ENCODE measurements around the gene KLHDC2.
"Not testable (repeated sequence)": the region's sequence is repeated elsewhere in the genome, so short reads cannot be mapped to it uniquely, and the experiment has no call there.

KLHDC2 gene, protein sequence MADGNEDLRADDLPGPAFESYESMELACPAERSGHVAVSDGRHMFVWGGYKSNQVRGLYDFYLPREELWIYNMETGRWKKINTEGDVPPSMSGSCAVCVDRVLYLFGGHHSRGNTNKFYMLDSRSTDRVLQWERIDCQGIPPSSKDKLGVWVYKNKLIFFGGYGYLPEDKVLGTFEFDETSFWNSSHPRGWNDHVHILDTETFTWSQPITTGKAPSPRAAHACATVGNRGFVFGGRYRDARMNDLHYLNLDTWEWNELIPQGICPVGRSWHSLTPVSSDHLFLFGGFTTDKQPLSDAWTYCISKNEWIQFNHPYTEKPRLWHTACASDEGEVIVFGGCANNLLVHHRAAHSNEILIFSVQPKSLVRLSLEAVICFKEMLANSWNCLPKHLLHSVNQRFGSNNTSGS

DNA sequence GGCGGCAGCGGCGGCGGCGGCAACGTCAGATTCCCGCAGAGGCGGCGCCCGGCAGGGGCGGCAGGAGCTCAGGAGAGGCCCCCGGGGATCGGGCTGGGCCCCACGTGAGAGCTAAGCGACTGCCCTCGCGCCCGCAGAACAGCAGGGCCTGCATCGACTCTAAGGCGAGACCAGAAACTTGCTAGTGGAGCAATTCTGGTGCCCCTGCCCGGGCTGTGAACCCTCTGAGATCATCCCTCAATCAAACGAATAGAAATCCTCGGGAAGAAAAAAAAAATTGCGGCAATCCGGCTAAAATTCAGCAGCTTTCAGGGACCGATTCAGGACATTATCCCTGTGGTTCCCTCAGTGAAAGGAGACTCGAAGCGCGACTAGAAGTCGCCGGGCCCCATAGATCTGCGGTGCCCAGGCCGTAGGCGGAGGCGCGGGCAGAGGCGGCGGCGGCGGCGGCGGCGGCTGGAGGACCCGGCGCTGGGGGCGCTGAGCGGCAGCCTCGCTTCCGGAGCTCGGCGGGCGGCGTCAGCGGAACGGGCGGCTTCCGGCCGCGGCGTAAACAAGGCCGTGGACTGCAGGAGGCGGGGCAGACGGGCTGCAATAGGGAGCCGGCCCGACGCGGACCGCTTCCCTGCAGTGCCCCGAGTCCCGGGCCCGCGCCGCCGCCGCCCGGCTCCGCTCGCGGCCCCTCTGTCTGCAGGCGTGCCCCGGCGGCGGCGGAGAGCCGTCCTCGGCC, at the start of gene KLHDC2:
Gene KLHDC2, plus strand, starts transcription at position 583 of the 730 bp plus-strand sequence. CDS start 316 bp downstream, outside the sequence.
- DNase-seq = peak; percentile 88

DNA sequence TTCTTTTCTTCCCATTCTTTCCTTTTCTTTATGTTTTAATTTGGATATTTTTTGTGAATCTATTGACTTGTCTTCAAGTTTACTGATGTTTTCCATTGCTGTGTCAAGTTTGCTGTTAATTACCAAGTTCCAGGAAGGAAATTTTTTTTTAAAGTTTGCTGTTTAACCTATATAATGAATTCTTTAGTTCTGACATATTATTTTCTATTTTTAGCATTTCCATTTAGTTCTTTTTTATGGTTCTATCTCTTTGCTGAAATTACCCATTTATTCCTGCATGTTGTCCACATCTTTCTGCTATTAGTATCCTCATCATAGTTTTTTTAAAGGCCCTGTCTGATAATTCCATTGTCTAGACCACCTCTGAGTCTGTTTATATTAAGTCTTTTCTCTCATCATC, 47.2 kb upstream of the KLHDC2 start:
- DNase-seq = no peak

DNA sequence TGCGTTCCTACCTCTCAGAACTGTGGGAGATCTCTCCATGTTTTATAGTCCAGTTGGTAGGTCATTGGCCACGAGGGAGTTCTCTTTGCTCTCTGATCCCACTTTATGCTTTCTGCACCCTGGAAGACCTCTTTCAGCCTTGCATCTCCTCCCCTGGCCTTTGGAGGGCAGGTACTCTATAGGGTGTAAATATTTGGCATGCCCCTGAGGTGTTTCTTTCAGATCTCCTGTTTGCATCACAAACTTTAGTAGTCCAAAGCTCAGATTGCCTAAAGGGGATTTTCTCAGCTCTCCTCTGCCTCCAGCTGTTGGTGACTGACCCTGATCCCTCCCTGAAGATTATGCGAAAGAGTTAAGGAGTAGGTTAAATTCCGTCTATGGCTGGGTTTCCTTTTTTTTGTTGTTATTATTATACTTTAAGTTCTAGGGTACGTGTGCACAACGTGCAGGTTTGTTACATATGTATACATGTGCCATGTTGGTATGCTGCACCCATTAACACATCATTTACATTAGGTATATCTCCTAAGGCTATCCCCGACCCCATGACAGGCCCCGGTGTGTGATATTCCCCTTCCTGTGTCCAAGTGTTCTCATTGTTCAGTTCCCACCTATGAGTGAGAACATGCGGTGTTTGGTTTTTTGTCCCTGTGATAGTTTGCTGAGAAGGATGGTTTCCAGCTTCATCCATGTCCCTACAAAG, 46.1 kb upstream of the KLHDC2 start:
- not testable (repeated sequence) for DNase-seq

DNA sequence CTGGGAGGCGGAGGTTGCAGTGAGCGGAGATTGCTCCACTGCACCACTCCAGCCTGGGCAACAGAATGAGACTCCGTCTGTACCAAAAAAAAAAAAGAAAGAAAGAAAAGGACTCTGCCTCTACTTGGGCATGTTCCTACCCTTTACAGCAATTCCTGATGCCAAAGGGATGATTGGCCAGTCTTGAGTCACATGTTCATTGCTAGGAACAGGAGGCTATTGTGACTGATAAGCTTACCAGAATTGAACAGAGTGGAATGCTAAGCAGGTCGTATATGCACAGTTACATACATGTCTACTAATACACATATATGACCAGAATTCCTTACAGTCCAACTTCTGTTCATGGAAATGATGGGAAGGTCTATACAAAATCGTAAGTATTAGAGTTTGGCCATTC, 40.8 kb upstream of the KLHDC2 start:
- DNase-seq = no peak

DNA sequence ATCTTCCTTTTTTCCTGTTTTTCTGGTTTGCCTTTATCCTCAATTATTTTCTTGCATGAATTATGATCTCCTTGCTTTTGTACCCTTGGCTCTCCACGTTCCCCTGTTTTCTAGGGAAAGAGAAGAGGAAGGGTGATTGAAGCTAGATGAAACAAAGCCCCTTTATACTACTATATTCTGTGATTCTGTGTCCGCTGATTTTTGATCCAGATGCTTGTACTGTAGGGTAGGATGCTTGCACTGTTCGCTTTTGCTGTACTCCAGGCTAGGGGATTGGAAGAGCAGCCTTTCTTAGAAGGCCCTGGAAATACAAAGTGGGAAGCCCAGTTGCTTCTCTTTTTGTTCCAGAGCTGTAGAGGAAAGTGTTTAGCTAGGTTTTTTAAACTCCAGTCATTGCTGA, 35.1 kb upstream of the KLHDC2 start:
- no peak for DNase-seq

DNA sequence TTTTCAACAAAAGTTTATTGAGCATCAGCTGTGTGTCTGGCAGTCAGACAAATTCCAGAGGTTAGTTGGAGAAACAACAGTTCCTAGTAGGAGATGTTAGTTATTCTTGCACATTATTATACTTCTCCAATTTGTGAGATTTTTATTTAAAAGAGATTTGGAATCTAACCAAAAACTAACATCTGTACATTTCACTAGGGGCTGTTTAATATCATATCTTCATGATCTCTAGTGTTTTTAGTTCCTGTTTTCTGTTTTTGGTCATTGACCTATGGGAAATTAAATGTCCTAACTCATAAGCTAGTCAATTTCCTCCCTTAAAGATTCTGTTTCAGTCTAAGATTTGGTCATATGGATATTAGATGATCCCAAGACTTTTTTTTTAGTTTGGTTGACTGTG, 34.1 kb upstream of the KLHDC2 start:
- DNase-seq = no peak

DNA sequence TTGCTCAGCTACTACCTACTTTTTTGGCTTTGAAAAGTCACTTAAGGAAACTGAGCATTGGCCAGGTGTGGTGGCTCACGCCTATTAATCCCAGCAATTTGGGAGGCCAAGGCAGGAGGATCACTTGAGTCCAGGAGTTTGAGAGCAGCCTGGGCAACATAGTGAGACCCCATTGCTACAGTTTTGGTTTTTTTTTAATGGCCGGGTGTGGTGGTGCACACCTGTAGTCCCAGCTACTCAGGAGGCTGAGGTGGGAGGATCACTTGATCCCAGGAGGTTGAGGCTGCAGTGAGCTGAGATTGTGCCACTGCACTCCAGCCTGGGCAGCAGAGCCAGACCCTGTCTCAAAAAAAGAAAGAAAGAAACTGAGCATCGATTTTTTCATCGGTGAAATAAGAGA, 32.3 kb upstream of the KLHDC2 start:
- DNase-seq = not testable (repeated sequence)

DNA sequence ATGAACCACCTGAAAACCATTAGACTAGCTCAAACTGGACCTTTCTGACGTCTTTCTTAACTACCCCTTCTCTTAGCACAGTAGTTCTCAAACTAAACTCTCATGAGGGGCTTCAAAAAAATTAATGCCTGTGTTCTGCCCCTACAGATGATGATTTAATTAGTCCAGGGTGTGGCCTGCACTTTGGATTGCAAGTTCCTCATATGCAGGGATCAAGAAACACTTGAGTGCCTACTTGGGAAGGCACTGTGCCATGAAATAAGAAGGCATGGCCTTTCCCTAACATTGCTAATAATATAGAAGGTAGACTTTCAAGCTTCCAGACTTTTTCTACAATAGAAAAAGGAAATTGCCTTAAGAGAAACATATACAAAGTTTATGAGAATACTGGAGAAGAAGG, 22.8 kb upstream of the KLHDC2 start:
- DNase-seq = no peak

DNA sequence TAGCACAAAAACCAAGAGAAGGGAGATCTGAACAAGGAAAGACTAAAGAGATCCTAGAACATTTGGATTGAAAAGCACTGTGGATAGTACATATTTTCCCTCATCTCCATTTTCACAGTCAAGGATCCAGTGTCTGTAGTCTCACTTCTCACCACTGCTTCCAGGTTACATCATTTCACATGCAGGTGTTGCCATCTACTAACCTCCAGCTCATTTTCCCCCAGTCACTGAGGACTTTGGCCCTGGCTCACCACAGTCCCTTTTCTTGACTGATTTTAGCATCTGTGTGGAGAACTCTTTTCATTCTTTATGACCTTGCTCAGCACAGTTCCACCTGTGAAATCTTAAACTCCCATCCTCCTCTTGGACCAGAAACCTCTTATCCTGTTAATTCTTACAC, 21.5 kb upstream of the KLHDC2 start:
- not testable (repeated sequence) for DNase-seq

DNA sequence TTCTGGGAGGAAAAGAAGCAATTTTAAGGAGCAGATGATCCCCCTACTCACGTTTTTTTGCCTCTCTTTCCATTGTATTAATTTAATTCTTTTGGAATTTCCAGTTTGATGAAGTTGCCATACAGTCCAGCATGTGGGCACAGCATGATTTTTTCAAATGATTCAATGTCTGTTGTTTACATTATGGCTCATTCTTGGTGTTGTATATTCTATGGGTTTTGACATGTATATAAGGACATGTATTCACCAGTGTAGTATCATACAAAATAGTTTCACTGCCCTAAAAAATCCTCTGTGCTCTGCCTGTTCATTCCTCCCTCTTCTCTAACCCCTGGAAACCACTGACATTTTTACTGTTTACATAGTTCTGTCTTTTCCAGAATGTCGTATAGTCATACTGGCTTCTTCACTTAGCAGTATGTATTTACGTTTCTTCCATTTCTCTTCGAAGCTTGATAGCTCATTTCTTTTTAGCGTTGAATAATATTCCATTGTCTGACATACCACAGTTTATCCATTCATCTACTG, 13.3 kb upstream of the KLHDC2 start:
- no peak for DNase-seq

DNA sequence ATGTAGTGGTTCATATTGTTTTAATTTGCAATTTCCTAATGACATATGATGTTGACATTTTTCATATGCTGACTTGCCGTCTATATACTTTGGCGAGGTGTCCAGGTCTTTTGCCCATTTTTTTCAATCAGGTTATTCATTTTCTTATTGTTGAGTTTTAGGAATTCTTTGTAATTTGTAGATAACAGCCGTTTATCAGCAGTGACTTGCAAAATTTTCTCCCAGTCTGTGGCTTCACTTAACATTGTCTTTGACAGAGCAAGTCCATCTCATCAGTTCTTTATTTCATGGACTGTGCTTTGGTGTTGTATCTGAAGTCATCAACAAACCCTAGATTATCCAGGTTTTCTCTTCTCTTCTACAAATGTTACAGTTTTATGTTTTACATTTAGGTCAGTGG, 12.6 kb upstream of the KLHDC2 start:
- DNase-seq = no peak

DNA sequence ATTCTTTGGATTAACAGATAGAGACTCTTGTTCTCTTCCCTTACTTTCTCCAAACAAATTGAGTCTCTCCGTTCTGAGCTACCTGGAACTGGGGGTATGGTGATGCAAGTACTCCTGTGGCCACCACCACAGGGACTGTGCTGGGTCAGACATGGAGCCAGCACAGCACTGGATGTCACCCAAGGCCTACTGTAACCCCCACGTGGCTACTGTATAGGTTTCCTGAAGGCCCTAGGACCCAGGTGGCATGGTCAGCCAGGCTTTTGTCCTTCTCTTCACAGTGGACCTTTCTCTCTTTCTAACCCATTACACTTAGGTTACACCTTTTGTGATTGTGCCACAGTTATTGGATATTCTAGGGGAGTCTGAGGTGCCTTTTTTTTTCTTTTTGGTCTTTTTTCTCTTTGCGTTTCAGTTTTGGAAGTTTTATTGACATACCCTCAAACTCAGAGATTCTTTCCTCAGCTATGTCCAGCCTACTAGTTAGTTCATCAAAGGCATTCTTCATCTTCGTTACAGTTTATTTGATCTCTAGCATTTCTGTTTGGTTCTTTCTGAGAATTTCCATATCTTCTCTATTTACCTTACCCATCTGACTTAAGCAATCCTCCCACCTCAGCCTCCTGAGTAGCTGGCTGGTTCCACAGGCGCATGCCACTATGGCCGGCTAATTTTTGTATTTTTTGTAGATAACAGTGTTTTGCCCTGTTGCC, 6.0 kb upstream of the KLHDC2 start:
- no peak for DNase-seq

DNA sequence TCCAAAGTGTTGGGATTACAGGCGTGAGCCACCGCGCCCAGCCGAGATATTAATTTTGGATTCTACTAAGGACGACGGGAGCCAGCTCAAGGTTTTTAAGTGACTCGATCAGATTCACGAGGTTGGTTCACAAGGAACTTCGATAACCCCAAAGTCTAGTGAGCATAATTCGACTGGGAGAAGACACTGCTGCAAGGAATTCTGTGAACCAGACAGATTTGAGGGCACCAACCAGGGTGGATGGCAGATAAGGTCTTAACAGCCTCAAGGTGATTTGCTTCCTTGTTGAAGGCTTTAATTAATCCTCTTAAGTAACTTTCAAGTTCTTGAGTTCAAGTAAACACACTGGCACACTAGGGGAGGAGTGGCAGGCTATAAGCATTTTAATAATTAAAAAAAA, 1.1 kb upstream of the KLHDC2 start:
- DNase-seq = no peak

DNA sequence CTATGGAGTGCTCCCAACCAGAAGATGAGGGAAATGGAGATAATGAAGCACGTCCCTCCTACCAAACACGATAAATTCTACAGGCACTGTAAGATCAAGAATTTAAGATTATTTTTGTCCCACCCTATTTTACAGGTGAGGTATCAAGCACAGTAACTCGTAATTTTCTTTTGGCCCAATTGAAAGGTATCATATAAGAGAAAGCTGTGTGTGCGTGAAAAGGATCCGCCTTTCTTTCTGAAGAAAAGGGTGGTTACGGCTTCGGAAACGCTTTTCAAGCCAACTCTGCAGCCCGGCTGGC, 733 bp upstream of the KLHDC2 start:
- no peak for DNase-seq

DNA sequence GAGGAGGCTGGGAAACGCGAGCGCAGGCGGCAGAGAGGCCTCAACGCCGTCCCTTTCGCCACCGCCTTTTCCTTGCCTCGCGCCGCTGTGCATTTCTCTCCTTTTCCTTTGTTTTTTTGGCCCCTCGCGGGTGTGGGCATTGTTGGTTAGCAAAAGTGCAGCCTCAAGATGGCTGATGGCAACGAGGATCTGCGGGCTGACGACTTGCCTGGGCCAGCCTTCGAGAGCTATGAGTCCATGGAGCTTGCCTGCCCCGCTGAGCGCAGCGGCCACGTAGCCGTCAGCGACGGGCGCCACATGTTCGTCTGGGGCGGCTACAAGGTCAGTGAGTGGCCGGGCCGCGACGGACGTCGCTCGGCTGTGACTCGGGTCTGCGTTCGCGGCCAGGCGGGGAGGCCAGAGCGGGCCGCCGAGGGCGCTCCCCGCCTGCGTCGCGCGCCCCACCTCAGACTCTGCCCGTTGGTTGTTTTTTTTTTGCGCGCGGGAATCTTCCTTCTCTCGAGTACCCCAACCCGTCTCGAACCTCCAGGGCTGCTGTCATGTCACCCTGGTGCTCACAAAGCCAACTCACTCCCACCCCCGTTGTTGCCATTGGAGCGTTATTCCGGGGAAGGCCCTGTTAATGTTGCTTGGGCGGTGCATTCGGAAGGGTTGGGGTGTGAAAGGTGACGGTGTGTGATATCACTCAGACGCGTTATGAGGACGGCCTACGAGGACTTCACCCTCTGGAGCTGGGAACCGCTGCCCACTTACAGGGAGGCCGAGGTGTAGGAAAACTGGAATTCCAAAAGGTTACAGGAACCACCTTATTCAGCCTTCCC, 558 bp downstream of the KLHDC2 start:
- DNase-seq = peak; percentile 50

DNA sequence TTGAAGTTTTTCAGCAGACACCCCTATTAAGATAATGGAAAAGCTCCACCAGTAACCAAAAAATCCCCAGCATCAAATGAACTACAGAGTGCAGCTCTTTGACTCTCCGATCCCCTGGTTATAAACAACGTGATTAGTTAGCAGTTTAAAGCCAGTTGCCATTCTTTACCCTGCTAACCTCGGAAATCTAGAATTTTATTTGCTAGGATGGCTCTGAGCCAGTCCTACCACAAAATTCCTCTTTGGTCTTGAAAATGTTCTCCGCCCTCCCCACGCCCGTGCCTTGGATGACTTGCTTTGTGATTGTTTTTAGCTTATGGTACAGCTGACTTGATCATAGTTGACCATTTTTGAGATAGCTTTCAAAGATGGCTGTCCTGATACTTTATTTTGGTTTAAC, 1.2 kb downstream of the KLHDC2 start:
- DNase-seq = no peak

DNA sequence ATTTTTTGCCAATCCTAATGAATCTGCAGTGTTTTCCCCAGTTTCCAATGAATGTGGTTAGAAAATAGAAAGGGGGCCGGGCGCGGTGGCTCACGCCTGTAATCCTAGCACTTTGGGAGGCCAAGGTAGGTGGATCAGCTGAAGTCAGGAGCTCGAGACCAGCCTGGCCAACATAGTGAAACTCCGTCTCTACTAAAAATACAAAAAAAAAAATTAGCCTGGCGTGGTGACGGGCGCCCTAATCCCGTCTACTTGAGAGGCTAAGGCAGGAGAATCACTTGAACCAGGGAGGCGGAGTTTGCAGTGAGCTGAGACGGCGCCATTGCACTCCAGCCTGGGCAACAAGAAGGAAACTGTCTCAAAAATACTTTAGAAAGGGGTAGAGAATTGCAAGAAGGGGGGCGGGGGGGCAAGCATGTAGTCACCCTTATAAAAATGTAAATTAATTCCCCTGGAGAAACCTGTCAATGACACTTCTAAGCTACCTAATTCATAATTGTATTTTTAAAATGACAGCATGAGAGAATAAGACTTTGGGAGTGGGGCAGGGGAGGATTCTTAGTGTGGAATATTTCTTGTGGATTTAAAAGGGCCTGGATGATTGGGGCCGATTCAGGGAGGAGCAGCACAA, 1.7 kb downstream of the KLHDC2 start:
- DNase-seq = no peak

DNA sequence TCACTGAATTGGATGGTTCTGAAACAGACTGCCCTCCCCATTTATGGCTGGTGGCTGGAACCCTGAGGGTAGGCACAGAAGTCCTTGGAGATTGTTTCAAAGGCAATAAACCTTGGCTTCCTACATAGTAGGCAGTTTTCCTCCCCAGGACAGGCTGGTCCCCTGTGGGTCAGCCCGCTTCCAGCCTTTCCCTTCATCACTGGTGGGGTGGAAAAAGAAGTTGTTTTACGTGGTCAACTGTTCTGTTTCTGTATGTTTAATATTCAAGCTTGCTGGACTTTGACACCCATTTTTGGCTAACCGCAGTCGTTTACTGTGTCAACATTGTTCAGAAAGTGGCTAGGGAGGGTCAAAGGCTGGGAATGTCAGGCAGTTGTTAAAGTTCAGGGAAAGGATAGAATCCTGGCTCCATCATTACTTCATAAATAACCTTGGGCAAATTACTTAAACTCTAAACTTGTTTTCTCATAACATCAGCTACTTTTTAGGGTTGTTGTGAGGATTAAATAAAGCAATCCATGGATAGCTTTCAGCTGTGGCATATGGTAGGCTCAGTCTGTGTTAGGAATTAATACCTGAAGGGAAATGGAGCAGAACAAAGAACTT, 2.4 kb downstream of the KLHDC2 start:
- DNase-seq = no peak

DNA sequence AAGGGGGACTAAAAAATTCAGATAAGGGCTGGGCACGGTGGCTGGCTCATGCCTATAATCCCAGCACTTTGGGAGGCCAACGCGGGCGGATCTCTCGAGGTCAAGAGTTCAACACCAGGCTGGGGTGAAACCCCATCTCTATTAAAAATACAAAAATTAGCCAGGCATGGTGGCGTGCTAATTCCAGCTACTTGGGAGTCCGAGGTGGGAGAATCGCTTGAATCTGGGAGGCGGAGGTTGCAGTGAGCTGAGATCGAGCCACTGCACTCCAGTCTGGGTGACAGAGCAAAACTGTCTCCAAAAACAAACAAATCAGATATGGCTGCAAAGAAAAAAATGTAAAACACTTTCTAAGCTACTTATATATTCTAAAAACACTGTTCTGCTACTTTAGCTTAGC, 3.7 kb downstream of the KLHDC2 start:
- DNase-seq = not testable (repeated sequence)

DNA sequence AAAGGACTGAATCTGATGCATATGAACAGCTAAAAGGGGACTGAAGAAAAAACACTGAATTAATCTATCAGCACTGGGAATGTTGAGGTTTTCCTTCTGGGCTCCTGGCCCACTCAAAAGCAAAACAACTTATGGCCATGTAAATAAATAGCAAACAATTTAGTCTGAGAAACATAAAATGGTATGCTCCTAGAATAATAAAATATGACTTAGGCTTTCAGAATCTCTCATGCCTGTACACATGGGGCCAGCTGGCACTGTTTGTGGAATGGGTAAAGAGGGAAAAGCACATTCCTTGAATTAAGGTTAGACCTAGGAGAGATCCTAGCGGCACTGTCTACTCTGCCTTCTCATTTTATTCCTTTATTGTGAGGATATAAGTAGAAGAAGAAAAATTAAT, 6.2 kb downstream of the KLHDC2 start:
- no peak for DNase-seq

DNA sequence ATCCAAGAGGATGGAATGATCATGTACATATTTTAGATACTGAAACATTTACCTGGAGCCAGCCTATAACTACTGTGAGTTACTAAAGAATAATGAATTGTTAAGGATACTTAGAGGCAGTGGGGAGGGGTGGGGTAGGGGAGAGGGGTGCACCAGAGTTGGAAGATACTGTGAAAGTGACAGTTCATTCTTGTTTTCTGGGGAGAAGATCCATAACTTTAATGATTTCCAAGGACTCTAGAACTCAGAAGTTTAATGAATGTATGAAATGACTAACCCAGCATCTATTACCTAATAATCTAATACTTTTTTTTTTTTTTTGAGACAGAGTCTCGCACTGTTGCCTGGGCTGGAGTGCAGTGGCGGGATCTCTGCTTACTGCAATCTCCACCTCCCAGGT, 10.5 kb downstream of the KLHDC2 start:
- DNase-seq = no peak
